IPS-11a (cell line): ENCODE data around the gene SDR39U1.

Experiments used
- H3K4me3 ChIP-seq: one replicate; pipeline ENCODE4 v1.5.1; 2013; ENCODE audit warnings: low read depth, low read length, control low read depth

SDR39U1 gene

GRCh38 chr14:24430143-24430681 lies 12.4 kb downstream of the SDR39U1 start:
- peak overlapping the region; percentile 75 for H3K4me3 ChIP-seq

DNA sequence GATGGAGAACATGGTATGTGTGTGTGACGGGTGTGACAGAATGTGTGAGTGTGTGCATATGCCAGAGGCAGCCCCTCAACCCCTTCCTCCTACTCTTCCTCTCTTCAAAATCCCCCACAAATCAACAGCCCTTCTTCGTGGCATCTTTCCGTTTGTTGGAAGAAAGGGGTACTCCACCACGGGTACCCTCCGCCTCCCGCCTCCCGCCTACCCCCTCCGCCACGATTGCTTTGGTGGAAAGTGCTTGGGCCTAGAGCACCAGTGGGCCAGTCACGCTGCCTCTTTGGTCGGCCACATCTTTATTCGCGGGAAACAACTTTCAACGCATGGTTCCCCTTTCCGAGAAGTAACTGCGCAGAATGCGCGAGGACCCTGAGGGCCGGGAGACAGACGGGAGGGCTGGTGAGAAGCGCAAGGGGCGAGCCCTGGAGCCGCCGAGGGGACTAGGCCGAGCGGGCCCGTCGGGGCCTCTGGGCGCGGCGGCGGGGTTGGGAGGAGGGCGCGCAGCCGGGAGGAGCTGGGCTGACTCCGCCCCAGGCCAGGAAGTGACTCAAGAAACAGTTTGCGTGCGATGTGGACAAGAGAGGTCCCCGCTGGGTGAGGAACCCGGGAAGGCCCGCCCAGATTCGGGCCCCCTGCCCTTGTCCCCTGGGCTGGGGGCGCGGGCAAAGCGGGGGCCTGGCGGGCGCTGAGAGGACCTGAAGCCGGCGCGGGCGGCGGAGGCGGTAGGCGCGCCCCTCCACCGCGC lies 13.0 kb downstream of the SDR39U1 start, which contains the start of the genes CBLN3 and KHNYN:
Gene CBLN3, minus strand, starts transcription at position 274 of the 748 bp plus-strand sequence. CDS start 614 bp downstream, outside the sequence.
Gene KHNYN, plus strand, starts transcription at position 560 of the 748 bp plus-strand sequence. CDS start 777 bp downstream, outside the sequence.
- peak within 1 kb of the TSS; percentile 75 for H3K4me3 ChIP-seq

GRCh38 chr14:24428628-24429394 lies 13.8 kb downstream of the SDR39U1 start:
- no peak overlapping the region for H3K4me3 ChIP-seq

- no peak overlapping the region for H3K4me3 ChIP-seq
Observed at GRCh38 chr14:24427537-24428508, 14.8 kb downstream of the SDR39U1 start.

GRCh38 chr14:24426912-24427536 lies 15.6 kb downstream of the SDR39U1 start:
- no peak overlapping the region for H3K4me3 ChIP-seq

- no peak overlapping the region for H3K4me3 ChIP-seq
Observed at GRCh38 chr14:24426150-24426911, 16.2 kb downstream of the SDR39U1 start.

GRCh38 chr14:24425704-24426103 lies 16.9 kb downstream of the SDR39U1 start:
- H3K4me3 ChIP-seq = no peak overlapping the region

- no peak overlapping the region for H3K4me3 ChIP-seq
Observed at GRCh38 chr14:24422694-24423601, 19.6 kb downstream of the SDR39U1 start.

GRCh38 chr14:24422261-24422660 lies 20.3 kb downstream of the SDR39U1 start:
- no peak overlapping the region for H3K4me3 ChIP-seq

GRCh38 chr14:24418492-24418873 lies 24.1 kb downstream of the SDR39U1 start:
- no peak overlapping the region for H3K4me3 ChIP-seq

DNA sequence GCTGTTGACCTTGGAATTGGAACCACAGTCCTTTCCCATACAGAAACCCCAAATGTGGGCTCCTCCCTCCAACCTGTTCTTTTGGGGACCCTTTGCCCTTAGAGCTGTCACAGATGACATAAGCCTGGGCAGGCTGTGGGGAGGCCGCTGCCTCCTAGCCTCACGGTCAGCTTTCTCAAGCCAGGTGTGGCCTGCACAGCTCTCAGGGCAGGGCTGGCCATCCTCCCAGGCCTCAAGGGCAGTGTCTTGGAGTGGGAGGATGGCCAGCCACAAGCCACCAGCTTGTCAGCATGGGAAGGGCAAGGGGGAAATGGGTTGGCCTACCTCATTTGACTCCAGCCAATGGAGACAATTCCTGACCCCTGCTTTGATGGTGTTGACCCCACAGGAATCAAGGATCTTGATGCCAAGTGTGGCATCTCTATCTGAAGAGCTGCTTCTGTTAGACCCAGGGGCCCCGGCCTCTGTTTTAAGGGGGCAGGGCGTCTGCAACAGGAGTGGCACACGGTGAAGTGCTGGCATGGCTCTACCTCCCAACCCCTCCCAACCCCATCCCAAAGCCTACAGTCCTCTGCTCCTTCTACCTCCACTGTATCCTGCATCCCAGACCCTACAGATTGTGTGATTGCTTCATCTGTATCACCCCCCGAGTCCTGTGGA lies 24.6 kb downstream of the SDR39U1 start:
- H3K4me3 ChIP-seq = no peak overlapping the region

DNA sequence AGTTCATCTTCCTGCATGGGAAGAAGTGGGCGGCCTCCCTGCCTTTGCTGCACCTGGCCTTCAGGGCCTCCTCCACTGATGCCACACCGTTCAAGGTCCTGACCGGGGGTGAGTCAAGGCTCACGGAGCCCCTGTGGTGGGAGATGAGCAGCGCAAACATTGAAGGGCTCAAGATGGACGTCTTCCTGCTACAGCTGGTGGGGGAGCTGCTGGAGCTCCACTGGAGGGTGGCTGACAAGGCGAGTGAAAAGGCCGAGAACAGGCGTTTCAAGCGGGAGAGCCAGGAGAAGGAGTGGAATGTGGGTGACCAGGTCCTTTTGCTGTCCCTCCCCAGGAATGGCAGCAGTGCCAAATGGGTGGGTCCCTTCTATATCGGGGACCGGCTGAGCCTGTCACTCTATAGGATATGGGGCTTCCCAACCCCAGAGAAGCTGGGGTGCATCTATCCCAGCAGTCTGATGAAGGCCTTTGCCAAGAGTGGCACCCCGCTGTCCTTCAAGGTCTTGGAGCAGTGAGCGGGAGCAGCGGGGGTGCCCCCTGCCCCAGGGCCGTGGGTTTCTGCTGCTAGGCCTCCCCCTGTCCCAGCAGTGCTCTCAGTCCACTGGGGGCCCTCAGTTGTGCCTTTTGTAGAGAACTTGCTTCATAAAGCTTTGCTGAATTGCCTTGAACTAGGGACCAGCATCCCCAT lies 25.5 kb downstream of the SDR39U1 start:
- no peak overlapping the region for H3K4me3 ChIP-seq

DNA sequence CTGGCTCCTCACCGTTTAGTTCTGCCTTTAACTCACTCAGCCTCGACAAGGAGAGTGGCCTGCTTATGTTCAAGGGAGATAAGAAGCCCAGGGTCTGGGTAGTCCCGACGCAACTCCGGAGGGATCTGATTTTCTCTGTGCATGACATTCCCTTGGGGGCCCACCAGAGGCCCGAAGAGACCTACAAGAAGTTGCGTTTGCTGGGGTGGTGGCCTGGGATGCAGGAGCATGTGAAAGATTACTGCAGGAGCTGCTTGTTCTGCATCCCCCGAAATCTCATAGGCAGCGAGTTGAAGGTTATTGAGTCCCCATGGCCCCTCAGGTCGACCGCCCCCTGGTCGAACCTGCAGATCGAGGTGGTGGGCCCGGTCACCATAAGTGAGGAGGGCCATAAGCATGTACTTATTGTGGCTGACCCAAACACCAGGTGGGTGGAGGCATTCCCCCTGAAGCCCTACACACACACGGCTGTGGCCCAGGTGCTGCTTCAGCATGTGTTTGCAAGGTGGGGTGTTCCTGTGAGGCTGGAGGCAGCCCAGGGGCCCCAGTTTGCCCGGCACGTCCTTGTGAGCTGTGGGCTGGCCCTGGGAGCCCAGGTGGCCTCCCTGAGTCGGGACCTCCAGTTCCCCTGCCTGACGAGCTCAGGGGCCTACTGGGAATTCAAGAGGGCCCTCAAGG lies 26.2 kb downstream of the SDR39U1 start:
- H3K4me3 ChIP-seq = no peak overlapping the region

GRCh38 chr14:24415421-24416253 lies 26.9 kb downstream of the SDR39U1 start:
- no peak overlapping the region for H3K4me3 ChIP-seq

GRCh38 chr14:24414732-24415420 lies 27.7 kb downstream of the SDR39U1 start:
- no peak overlapping the region for H3K4me3 ChIP-seq
